A549 (cell line): Measurements from ENCODE around the gene TMEM253. TPM values are rescaled to one million over a fixed set of nuclear protein-coding genes. Genes with fewer than 3 reads are reported as not detected.

Source experiments
- ATAC-seq, 2 experiments: fragments of 200-7000 bp in 1 of 2; fragments of >200 bp in 1 of 2; cut with Nextera tagmentation in 1 of 2; cut with Tn5 transposase in 1 of 2; 3 replicates each; pipeline versions ENCODE4 v1.8.0 to v1.9.1; 2018 to 2020; ENCODE audit warnings: mild to moderate bottlenecking in 1 of 2, moderate library complexity in 1 of 2
- CTCF ChIA-PET: fragments of 300-600 bp; sonication (Branson Sonifier 250); formaldehyde crosslinking; extraction: SDS; loops from one replicate; lab custom pipeline; 2021; ENCODE audit warnings: antibody characterized with exemption, inconsistent platforms; lab: Yijun Ruan, JAX
- POLR2A ChIA-PET: fragments of 350-600 bp; formaldehyde crosslinking; extraction: SDS; loops from one replicate; lab custom pipeline; 2021; ENCODE audit warnings: antibody characterized with exemption, inconsistent platforms; lab: Yijun Ruan, JAX
- DNase-seq, 2 experiments: peaks; one replicate each; pipeline versions ENCODE4 v3.0.0 to v3.0.0-alpha.2; 2011 to 2016; ENCODE audit warnings: low read depth in 1 of 2, low spot score in 1 of 2
- FAIRE-seq: peaks from 2 replicates; lab custom pipeline; 2011; peaks lifted over from hg19 to GRCh38; lab: Jason Lieb, UNC
- H3K27ac ChIP-seq, 2 experiments: fragments of >200 bp; sonication (Bioruptor Twin); formaldehyde crosslinking; 3 replicates each; pipeline ENCODE4 v1.5.1; 2016 to 2017
- H3K4me1 ChIP-seq: fragments of >200 bp; sonication (Bioruptor Twin); formaldehyde crosslinking; 3 replicates; pipeline ENCODE4 v1.6.1; 2016
- H3K4me2 ChIP-seq: fragments of >200 bp; sonication (Bioruptor Twin); formaldehyde crosslinking; 3 replicates; pipeline ENCODE4 v1.6.1; 2016
- H3K4me3 ChIP-seq: fragments of >200 bp; sonication (Bioruptor Twin); formaldehyde crosslinking; 3 replicates; pipeline ENCODE4 v1.5.1; 2016
- H3K9me3 ChIP-seq: fragments of >200 bp; sonication (Bioruptor Twin); formaldehyde crosslinking; 3 replicates; pipeline ENCODE4 v1.6.1; 2016
- CEBPB ChIP-seq, 2 experiments: fragments of >200 bp in 1 of 2; sonication (Bioruptor Twin) in 1 of 2; formaldehyde crosslinking in 1 of 2; IDR thresholded peaks; 2 replicates each; pipeline ENCODE4 v1.6.1; 2012 to 2016
- EHMT2 ChIP-seq: fragments of 200-600 bp; sonication (generic); IDR thresholded peaks from 2 replicates; pipeline ENCODE4 v1.6.1; 2016; ENCODE audit warnings: antibody characterized with exemption, low read depth, mild to moderate bottlenecking, moderate library complexity
- FOXS1 ChIP-seq: fragments of 250-450 bp; sonication (Bioruptor Pico); IDR thresholded peaks from 2 replicates; pipeline ENCODE4 v1.5.0; 2020; ENCODE audit warnings: mild to moderate bottlenecking, moderate library complexity
- HOXA7 ChIP-seq: fragments of 250-450 bp; sonication (Bioruptor Pico); IDR thresholded peaks from 2 replicates; pipeline ENCODE4 v1.5.0; 2020; ENCODE audit warnings: mild to moderate bottlenecking, moderate library complexity
- HOXB5 ChIP-seq: fragments of 250-450 bp; sonication (Bioruptor Pico); IDR thresholded peaks from 2 replicates; pipeline ENCODE4 v1.5.0; 2020; ENCODE audit warnings: mild to moderate bottlenecking, moderate library complexity
- JUN ChIP-seq, 2 experiments: fragments of >200 bp; sonication (Bioruptor Twin); formaldehyde crosslinking; IDR thresholded peaks; 2 replicates in 1 of 2; 3 replicates in 1 of 2; pipeline ENCODE4 v1.6.1; 2016 to 2017
- KDM5A ChIP-seq: fragments of 200-600 bp; sonication (generic); IDR thresholded peaks from 2 replicates; pipeline ENCODE4 v1.6.1; 2016; ENCODE audit warnings: antibody characterized with exemption, mild to moderate bottlenecking
- MAFK ChIP-seq: fragments of 450-650 bp; IDR thresholded peaks from 2 replicates; pipeline ENCODE4 v1.6.1; 2014; ENCODE audit not compliant: partially characterized antibody
- MYC ChIP-seq: IDR thresholded peaks from 2 replicates; pipeline ENCODE4 v1.6.1; 2012; ENCODE audit warnings: mild to moderate bottlenecking, inconsistent platforms, low read length, improper control_type of control experiment, borderline replicate concordance
- WGBS: methylation state at CpG from one replicate; pipeline ENCODE4 v1.1.6; 2017; ENCODE audit errors: missing lambda C conversion rate; 5-methylcytosine and 5-hydroxymethylcytosine counted together
- polyA plus RNA-seq, 4 experiments: library from polyadenylated mRNA; depleted of rRNA in 3 of 4; stranded (reverse); fragments of >200 nt; fragmentation: RNase III in 1 of 4; extraction: RNeasy Plus Mini Kit Qiagen cat#74134 plus additional on column Dnase treatment in 1 of 4; gene quantifications; 2 replicates in 3 of 4; 3 replicates in 1 of 4; pipeline ENCODE4 v1.2.3, GENCODE V29; 2011 to 2017
- TF ChIP-seq, protein P1 (sequence below): fragments of 200-600 bp; sonication (generic); IDR thresholded peaks from 2 replicates; pipeline ENCODE4 v1.6.1; 2016; ENCODE audit warnings: antibody characterized with exemption, mild to moderate bottlenecking, moderate library complexity
- TF ChIP-seq, protein P2 (sequence below): fragments of >200 bp; sonication (Bioruptor Twin); formaldehyde crosslinking; IDR thresholded peaks from 3 replicates; pipeline ENCODE4 v1.6.1; 2016
- TF ChIP-seq, protein P3 (sequence below): fragments of 150-350 bp; IDR thresholded peaks from 2 replicates; pipeline ENCODE4 v1.6.1; 2014; ENCODE audit warnings: low read depth, mild to moderate bottlenecking, low read length
- TF ChIP-seq, protein P4 (sequence below): fragments of 450-650 bp; IDR thresholded peaks from 2 replicates; pipeline ENCODE4 v1.6.1; 2014; ENCODE audit warnings: antibody characterized with exemption

The TMEM253 gene
- polyA plus RNA-seq, 2 of the 4 experiments (the other 2 are of a cell fraction): 0.54 to 0.81 TPM

DNA sequence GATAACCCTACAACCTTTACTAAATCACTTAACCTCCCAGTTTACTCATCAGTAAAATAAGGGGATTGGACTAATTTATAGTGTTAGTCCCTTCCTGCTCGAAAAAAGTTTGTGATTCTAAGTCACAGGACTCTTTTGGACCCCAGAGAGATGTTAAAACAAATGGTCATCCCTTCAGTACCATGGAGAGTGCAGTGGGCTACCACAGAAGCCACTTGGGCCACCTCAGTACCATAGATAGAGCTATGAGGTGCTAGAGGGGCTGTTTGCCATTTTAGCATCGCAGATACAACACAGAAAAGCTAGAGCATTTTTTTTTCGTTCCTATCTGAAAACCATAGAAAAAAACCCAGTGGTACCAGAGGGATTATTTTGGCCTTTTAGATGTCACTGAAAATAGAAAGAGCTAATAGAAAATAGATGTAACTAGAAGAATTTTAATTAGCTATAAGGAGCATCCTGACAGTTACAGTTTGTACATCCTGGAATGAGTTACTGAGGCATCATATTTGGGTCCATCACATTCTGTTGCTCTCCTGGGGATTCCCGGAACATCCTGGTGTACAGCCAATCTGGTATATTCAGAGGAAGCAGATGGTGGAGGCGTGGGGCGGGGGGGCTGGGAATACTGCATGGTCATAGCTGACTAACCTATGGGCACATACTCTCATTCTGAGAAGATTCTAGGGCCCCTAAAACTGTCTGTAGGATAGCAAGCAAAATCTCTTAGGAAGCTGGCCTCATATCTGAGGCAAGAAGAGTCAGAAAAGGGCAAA, 5.2 kb upstream of the TMEM253 start:
- H3K9me3 ChIP-seq: no peaks in the 10 kb centered on the region
- H3K27ac ChIP-seq: 0 out of 6 replicates have a peak overlapping the region, but pooled peaks of 1 of the 2 experiments have one; percentile 5
- no peak for DNase-seq
- peak overlapping the region; percentile 94; the same call in 1 of the 3 replicates for H3K4me2 ChIP-seq
- POLR2A ChIA-PET: interaction anchor here (0.8 to 2.8 kb wide), 2 partner anchors 9 to 24 kb away, joined by 3 to 9 read pairs; no protein-coding TSS in a partner anchor
- no peak overlapping the region for H3K4me3 ChIP-seq
- no peak for FAIRE-seq
- WGBS: 70% methylated on average over 6 of the region's 6 CpGs
- CTCF ChIA-PET: interaction anchor here (0.6 to 13.7 kb wide), 11 partner anchors 10 to 461 kb away, joined by 3 to 369 read pairs (median 8); partner anchors contain the start of genes ARHGEF40, CHD8, RNASE7 and TMEM253
- peaks cover 45% of the 10 kb centered on the region for H3K4me1 ChIP-seq
- 0 out of 2 replicates have a peak, but pooled peaks have one; percentile 34 for TF ChIP-seq EHMT2
- TF ChIP-seq, protein P1, sequence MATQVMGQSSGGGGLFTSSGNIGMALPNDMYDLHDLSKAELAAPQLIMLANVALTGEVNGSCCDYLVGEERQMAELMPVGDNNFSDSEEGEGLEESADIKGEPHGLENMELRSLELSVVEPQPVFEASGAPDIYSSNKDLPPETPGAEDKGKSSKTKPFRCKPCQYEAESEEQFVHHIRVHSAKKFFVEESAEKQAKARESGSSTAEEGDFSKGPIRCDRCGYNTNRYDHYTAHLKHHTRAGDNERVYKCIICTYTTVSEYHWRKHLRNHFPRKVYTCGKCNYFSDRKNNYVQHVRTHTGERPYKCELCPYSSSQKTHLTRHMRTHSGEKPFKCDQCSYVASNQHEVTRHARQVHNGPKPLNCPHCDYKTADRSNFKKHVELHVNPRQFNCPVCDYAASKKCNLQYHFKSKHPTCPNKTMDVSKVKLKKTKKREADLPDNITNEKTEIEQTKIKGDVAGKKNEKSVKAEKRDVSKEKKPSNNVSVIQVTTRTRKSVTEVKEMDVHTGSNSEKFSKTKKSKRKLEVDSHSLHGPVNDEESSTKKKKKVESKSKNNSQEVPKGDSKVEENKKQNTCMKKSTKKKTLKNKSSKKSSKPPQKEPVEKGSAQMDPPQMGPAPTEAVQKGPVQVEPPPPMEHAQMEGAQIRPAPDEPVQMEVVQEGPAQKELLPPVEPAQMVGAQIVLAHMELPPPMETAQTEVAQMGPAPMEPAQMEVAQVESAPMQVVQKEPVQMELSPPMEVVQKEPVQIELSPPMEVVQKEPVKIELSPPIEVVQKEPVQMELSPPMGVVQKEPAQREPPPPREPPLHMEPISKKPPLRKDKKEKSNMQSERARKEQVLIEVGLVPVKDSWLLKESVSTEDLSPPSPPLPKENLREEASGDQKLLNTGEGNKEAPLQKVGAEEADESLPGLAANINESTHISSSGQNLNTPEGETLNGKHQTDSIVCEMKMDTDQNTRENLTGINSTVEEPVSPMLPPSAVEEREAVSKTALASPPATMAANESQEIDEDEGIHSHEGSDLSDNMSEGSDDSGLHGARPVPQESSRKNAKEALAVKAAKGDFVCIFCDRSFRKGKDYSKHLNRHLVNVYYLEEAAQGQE: peak; percentile 92
- no peak for TF ChIP-seq MAFK
- TF ChIP-seq, protein P2, sequence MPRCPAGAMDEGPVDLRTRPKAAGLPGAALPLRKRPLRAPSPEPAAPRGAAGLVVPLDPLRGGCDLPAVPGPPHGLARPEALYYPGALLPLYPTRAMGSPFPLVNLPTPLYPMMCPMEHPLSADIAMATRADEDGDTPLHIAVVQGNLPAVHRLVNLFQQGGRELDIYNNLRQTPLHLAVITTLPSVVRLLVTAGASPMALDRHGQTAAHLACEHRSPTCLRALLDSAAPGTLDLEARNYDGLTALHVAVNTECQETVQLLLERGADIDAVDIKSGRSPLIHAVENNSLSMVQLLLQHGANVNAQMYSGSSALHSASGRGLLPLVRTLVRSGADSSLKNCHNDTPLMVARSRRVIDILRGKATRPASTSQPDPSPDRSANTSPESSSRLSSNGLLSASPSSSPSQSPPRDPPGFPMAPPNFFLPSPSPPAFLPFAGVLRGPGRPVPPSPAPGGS: no peak
- ATAC-seq: no peak

DNA sequence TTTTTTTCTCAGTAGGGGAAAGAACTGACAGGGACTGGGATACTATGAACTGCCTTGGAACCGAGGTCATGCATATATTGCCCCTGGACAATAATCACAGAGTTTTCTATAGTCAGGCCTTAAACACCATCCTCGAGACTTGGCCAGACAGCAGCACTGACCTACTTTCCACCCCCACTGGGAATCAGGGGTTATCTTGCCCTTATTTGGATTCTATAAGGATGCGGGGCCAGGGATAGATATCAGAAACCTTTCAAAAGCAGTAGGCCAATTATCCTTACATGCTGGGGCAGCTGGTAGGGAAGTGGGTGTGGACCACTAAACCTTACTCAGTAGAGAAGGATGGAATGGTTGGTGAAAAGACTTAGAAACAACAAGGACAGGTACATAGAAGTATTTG, 4.4 kb upstream of the TMEM253 start:
- Histone ChIP-seq H3K4me3 (no peak overlapping the region), H3K27ac (peak overlapping the region; percentile 83 to 99; a peak in 4 of 6 replicates), H3K9me3 (no peaks in the 10 kb centered on the region), H3K4me1 (peaks cover 53% of the 10 kb centered on the region), H3K4me2 (peak overlapping the region; percentile 94)
- TF ChIP-seq, protein P2: no peak
- TF ChIP-seq, protein P3, sequence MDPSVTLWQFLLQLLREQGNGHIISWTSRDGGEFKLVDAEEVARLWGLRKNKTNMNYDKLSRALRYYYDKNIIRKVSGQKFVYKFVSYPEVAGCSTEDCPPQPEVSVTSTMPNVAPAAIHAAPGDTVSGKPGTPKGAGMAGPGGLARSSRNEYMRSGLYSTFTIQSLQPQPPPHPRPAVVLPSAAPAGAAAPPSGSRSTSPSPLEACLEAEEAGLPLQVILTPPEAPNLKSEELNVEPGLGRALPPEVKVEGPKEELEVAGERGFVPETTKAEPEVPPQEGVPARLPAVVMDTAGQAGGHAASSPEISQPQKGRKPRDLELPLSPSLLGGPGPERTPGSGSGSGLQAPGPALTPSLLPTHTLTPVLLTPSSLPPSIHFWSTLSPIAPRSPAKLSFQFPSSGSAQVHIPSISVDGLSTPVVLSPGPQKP: no peak
- no peak for TF ChIP-seq KDM5A
- no peak for FAIRE-seq
- ATAC-seq: no peak
- DNase-seq: no peak
- WGBS: 80% methylated on average over 3 of the region's 3 CpGs
- POLR2A ChIA-PET: interaction anchor here (2.8 kb wide), 1 partner anchor 25 kb away, joined by 9 read pairs; no protein-coding TSS in a partner anchor
- CTCF ChIA-PET: interaction anchor here (1.1 to 13.7 kb wide), 8 partner anchors 9 to 125 kb away, joined by 3 to 369 read pairs (median 126); partner anchors contain the start of genes ARHGEF40, RNASE7 and TMEM253

DNA sequence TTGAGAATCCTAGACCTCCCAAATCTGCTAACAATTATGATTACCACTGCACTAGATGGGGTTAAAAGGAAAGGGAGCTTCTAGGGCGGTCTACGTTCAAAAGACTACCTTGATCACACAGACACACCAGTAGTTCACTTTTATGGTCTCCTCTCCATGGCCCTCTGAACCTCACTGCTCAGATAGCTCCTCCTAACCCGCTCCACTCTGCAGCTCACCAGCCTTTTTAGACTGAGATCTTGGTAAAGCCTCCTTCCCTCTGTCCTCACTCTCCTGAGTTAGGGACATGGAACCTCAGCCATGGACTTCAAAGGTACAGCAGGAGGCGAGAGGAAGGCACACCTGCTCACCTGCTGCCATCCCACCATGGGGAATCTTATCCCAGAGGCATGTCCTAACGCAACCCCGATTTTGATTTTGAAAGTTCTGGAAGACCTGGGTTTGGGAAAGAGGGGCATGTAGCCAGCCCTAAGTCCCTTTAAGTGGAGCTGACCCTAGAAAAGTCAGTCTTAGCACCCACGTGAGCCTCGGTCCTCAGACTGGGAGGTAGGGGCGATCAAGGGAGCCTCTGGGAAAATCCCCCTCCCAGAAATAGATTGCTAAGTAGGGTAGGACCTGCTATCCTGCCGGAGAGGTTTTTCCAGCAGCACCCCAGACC, 3.8 kb upstream of the TMEM253 start:
- POLR2A ChIA-PET: interaction anchor here (2.8 kb wide), 1 partner anchor 26 kb away, joined by 9 read pairs; no protein-coding TSS in a partner anchor
- Histone ChIP-seq H3K4me1 (peaks cover 60% of the 10 kb centered on the region), H3K27ac (peak overlapping the region; percentile 83 to 99), H3K9me3 (no peaks in the 10 kb centered on the region), H3K4me3 (peak overlapping the region; percentile 62), H3K4me2 (peak overlapping the region; percentile 94)
- DNase-seq (no peak), FAIRE-seq (no peak), ATAC-seq (peak in 1 of 2 experiments; percentile 14; a peak in 2 of 6 replicates)
- no peak for TF ChIP-seq JUN (IDR thresholded peaks at IDR 0.05)
- no peak for TF ChIP-seq CEBPB (IDR thresholded peaks at IDR 0.05)
- TF ChIP-seq MYC: no peak
- TF ChIP-seq HOXB5 (CRISPR knock-in tag): no peak
- TF ChIP-seq, protein P4, sequence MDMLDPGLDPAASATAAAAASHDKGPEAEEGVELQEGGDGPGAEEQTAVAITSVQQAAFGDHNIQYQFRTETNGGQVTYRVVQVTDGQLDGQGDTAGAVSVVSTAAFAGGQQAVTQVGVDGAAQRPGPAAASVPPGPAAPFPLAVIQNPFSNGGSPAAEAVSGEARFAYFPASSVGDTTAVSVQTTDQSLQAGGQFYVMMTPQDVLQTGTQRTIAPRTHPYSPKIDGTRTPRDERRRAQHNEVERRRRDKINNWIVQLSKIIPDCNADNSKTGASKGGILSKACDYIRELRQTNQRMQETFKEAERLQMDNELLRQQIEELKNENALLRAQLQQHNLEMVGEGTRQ: no peak
- TF ChIP-seq HOXA7 (CRISPR knock-in tag): no peak
- no peak for TF ChIP-seq FOXS1
- CTCF ChIA-PET: interaction anchor here (1.5 to 13.7 kb wide), 7 partner anchors 9 to 126 kb away, joined by 7 to 369 read pairs (median 194); partner anchors contain the start of genes ARHGEF40, RNASE7 and TMEM253
- WGBS: 85% methylated on average over 10 of the region's 10 CpGs
